SU-DHL-6 (cell line): ENCODE data around the gene ANKS1B.

ENCODE experiments used
- CTCF ChIP-seq: fragments of 200-600 bp; sonication (generic); IDR thresholded peaks from one replicate; pipeline ENCODE4 v1.5.1; 2017; ENCODE audit warnings: antibody characterized with exemption, mild to moderate bottlenecking, low read length, moderate library complexity; ENCODE audit not compliant: insufficient read depth, poor library complexity, severe bottlenecking
- EZH2phosphoT487 ChIP-seq: fragments of 200-600 bp; sonication (generic), shearing (Covaris generic); conservative IDR thresholded peaks from 2 replicates; pipeline ENCODE4 v1.6.1; 2018; ENCODE audit warnings: mild to moderate bottlenecking, antibody characterized with exemption, low read length, moderate library complexity, mixed read lengths

GRCh38 chr12:98780261-98780660, 1204.5 kb downstream of the ANKS1B start:
- no peak for TF ChIP-seq CTCF
- TF ChIP-seq EZH2phosphoT487: no peak
